ENCODE results near the gene ULBP3.

DNA sequence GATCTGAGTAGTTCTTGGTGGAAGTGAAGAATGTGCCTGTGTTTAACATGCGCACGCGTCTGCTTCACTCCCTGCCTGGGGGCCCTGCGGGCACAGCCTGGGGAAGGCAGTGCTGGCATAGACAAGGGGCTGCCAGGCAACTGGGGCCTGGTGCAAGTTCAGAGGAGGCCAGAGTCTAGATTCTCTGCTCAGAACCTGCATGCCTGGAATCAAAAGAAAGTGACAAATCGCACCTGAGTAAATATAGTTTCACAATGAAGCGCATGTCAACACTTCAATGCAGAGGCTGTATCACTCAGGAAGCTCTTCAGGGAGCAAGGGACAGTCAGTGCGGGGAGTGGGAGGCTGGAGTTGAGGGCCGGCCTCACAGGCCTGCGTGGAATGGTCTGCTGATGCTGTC is 49.7 kb upstream of the ULBP3 start:
- TF ChIP-seq, protein P1, sequence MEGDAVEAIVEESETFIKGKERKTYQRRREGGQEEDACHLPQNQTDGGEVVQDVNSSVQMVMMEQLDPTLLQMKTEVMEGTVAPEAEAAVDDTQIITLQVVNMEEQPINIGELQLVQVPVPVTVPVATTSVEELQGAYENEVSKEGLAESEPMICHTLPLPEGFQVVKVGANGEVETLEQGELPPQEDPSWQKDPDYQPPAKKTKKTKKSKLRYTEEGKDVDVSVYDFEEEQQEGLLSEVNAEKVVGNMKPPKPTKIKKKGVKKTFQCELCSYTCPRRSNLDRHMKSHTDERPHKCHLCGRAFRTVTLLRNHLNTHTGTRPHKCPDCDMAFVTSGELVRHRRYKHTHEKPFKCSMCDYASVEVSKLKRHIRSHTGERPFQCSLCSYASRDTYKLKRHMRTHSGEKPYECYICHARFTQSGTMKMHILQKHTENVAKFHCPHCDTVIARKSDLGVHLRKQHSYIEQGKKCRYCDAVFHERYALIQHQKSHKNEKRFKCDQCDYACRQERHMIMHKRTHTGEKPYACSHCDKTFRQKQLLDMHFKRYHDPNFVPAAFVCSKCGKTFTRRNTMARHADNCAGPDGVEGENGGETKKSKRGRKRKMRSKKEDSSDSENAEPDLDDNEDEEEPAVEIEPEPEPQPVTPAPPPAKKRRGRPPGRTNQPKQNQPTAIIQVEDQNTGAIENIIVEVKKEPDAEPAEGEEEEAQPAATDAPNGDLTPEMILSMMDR (conservative IDR thresholded peaks at IDR 0.05; ENCODE audit: low read depth, low read length), result no peak
- TF ChIP-seq POLR2A (IDR thresholded peaks at IDR 0.05; ENCODE audit: low read depth, low read length) (no peak), MXI1 (IDR thresholded peaks at IDR 0.05; ENCODE audit: borderline replicate concordance, low read depth, low read length) (no peak), MAFK (IDR thresholded peaks at IDR 0.05; ENCODE audit: low read depth, low read length) (no peak), RAD21 (IDR thresholded peaks at IDR 0.05; ENCODE audit: low read length) (no peak), SMC3 (IDR thresholded peaks at IDR 0.05; ENCODE audit: low read depth, low read length) (no peak), BHLHE40 (IDR thresholded peaks at IDR 0.05; ENCODE audit: low read depth, low read length) (no peak), RCOR1 (IDR thresholded peaks at IDR 0.05; ENCODE audit: insufficient replicate concordance, low read length) (no peak), CEBPB (IDR thresholded peaks at IDR 0.05; ENCODE audit: low read depth, low read length) (no peak), MAZ (IDR thresholded peaks at IDR 0.05; ENCODE audit: borderline replicate concordance, low read depth, low read length) (no peak), FOS (IDR thresholded peaks at IDR 0.05; ENCODE audit: low read depth, low read length) (no peak)
- TF ChIP-seq, protein P2, sequence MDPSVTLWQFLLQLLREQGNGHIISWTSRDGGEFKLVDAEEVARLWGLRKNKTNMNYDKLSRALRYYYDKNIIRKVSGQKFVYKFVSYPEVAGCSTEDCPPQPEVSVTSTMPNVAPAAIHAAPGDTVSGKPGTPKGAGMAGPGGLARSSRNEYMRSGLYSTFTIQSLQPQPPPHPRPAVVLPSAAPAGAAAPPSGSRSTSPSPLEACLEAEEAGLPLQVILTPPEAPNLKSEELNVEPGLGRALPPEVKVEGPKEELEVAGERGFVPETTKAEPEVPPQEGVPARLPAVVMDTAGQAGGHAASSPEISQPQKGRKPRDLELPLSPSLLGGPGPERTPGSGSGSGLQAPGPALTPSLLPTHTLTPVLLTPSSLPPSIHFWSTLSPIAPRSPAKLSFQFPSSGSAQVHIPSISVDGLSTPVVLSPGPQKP (IDR thresholded peaks at IDR 0.05; ENCODE audit: borderline replicate concordance, low read depth, low read length), result no peak
- TF ChIP-seq, protein P3, sequence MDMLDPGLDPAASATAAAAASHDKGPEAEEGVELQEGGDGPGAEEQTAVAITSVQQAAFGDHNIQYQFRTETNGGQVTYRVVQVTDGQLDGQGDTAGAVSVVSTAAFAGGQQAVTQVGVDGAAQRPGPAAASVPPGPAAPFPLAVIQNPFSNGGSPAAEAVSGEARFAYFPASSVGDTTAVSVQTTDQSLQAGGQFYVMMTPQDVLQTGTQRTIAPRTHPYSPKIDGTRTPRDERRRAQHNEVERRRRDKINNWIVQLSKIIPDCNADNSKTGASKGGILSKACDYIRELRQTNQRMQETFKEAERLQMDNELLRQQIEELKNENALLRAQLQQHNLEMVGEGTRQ (IDR thresholded peaks at IDR 0.05; ENCODE audit: low read depth, low read length), result no peak
